Gastrocnemius medialis (tissue), 4 donors: Measurements from ENCODE around the gene MAP9.
"Not testable (repeated sequence)": the region's sequence is repeated elsewhere in the genome, so short reads cannot be mapped to it uniquely, and the experiment has no call there.

Experiments used
- CTCF ChIP-seq, 5 experiments: fragments of 450-650 bp in 3 of 5; fragments of 200-600 bp in 2 of 5; sonication (generic) in 2 of 5; IDR thresholded peaks in 4 of 5; conservative IDR thresholded peaks in 1 of 5; 1 replicate in 4 of 5; 2 replicates in 1 of 5; pipeline ENCODE4 v1.5.1; 2016 to 2019; ENCODE audit warnings: antibody characterized with exemption in 5 of 5, mild to moderate bottlenecking in 3 of 5, moderate library complexity in 3 of 5
- POLR2A ChIP-seq, 2 donors: fragments of 450-650 bp; IDR thresholded peaks; one replicate each; pipeline ENCODE4 v1.6.1; 2017; ENCODE audit warnings: antibody characterized with exemption in 2 of 2, mild to moderate bottlenecking in 2 of 2, moderate library complexity in 2 of 2

DNA sequence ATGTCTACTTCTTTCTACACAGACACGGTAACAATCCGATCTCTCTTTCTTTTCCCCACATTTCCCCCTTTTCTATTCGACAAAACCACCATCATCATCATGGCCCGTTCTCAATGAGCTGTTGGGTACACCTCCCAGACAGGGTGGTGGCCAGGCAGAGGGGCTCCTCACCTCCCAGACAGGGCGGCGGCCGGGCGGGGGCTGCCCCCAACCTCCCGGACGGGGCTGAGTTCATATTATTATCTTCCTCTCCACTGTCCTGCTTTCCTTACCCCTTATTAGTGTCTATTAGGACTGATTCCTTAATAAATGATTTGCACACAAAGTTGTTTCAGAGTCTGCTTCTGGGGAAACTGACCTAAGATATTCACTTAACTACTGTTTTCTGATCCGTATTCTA, 48.0 kb upstream of the MAP9 start:
- TF ChIP-seq CTCF (IDR thresholded peaks at IDR 0.05 in 4 of 5, conservative IDR thresholded peaks at IDR 0.05 in 1 of 5); POLR2A (IDR thresholded peaks at IDR 0.05): not testable (repeated sequence)
